Testis (tissue), 3 donors: Measurements from ENCODE around the gene LIN7A. TPM values are rescaled to one million over a fixed set of nuclear protein-coding genes. Genes with fewer than 3 reads are reported as not detected.

ENCODE experiments used
- DNase-seq: peaks from one replicate; pipeline ENCODE4 v3.0.0-alpha.2; 2019
- H3K27ac ChIP-seq, 2 donors: fragments of 200-600 bp; sonication (generic); one replicate each; pipeline ENCODE4 v1.5.1; 2019
- H3K27me3 ChIP-seq: fragments of 200-600 bp; sonication (generic); one replicate; pipeline ENCODE4 v1.5.1; 2019
- H3K36me3 ChIP-seq: fragments of 200-600 bp; sonication (generic); one replicate; pipeline ENCODE4 v1.5.1; 2017; ENCODE audit warnings: low read depth; ENCODE audit errors: missing control alignments
- H3K4me1 ChIP-seq: fragments of 200-600 bp; sonication (generic); one replicate; pipeline ENCODE4 v1.5.1; 2019
- H3K4me3 ChIP-seq, 2 donors: fragments of 200-600 bp; sonication (generic); one replicate each; pipeline ENCODE4 v1.5.1; 2017 to 2019
- H3K9me3 ChIP-seq: fragments of 200-600 bp; sonication (generic); one replicate; pipeline ENCODE4 v1.5.1; 2017
- CTCF ChIP-seq, 3 experiments: fragments of 450-650 bp in 2 of 3; fragments of 200-600 bp in 1 of 3; sonication (generic) in 1 of 3; IDR thresholded peaks; one replicate each; pipeline ENCODE4 v1.5.1; 2016 to 2019; ENCODE audit warnings: antibody characterized with exemption in 3 of 3, mild to moderate bottlenecking in 2 of 3, moderate library complexity in 1 of 3
- POLR2A ChIP-seq: fragments of 450-650 bp; IDR thresholded peaks from one replicate; pipeline ENCODE4 v1.6.1; 2017; ENCODE audit warnings: antibody characterized with exemption, mild to moderate bottlenecking, moderate library complexity
- WGBS, 2 donors: methylation state at CpG; one replicate each; pipeline ENCODE4 v1.1.5; 2018; 5-methylcytosine and 5-hydroxymethylcytosine counted together
- intact Hi-C: fragments of 100-400 bp; cut with DNase I; formaldehyde crosslinking; loops from one replicate; pipeline ENCODE4 v1.15.1; 2023; ENCODE audit warnings: low total_unique reads
- microRNA counts, 2 donors: library from miRNA; unstranded; fragments of <30 nt; microRNA quantifications; one replicate each; lab custom pipeline; 2016
- microRNA-seq, 2 donors: library from miRNA; unstranded; fragments of <30 nt; microRNA quantifications; one replicate each; pipeline ENCODE4, GENCODE V29; 2016; ENCODE audit warnings: borderline number of aligned reads in 2 of 2, borderline replicate concordance in 1 of 2
- polyA plus RNA-seq: library from polyadenylated mRNA; stranded (reverse); fragments of 350-450 nt; fragmentation: Illumina TruSeq; extraction: RNeasy Lipid Tissue Mini Kit (QIAGEN cat#74804); gene quantifications from one replicate; pipeline ENCODE4 v1.2.3, GENCODE V29; 2014; ENCODE audit warnings: low read depth, low replicate concordance; ENCODE audit not compliant: insufficient read depth
- small RNA-seq, 2 donors: library from RNA; depleted of rRNA; stranded (forward); fragments of <200 nt; gene quantifications; one replicate each; pipeline ENCODE3, GENCODE V24; 2016
- total RNA-seq, 2 donors: library from RNA; depleted of rRNA; stranded (reverse); fragments of >200 nt; gene quantifications; one replicate each; pipeline ENCODE4 v1.2.3, GENCODE V29; 2016

LIN7A gene
- total and polyA plus RNA-seq, 3 donors from 2014 or later: 5.8 to 48.6 (median 12.0) TPM

- no peak for TF ChIP-seq POLR2A
- TF ChIP-seq CTCF (IDR thresholded peaks at IDR 0.05): no peak
- intact Hi-C loops: no loop called here
- Histone ChIP-seq H3K4me1 (no peaks in the 10 kb centered on the region), H3K36me3 (no peaks in the 10 kb centered on the region), H3K9me3 (no peaks in the 10 kb centered on the region), H3K27me3 (no peaks in the 10 kb centered on the region), H3K27ac (no peak overlapping the region), H3K4me3 (no peak overlapping the region)
- WGBS, 2 donors: 45 to 55% methylated on average over 2 of the region's 2 CpGs
- no peak for DNase-seq
Measured at GRCh38 chr12:80747800-80748199, 189.9 kb downstream of the LIN7A start.

GRCh38 chr12:80745851-80746505 lies 191.8 kb downstream of the LIN7A start:
- no peak for DNase-seq
- H3K27me3 ChIP-seq: no peaks in the 10 kb centered on the region
- no peaks in the 10 kb centered on the region for H3K9me3 ChIP-seq
- TF ChIP-seq CTCF (IDR thresholded peaks at IDR 0.05) (no peak), POLR2A (no peak)
- H3K4me1 ChIP-seq: no peaks in the 10 kb centered on the region
- intact Hi-C loops: no loop called here
- 71 to 75% methylated on average over 6 of the region's 6 CpGs for WGBS, 2 donors
- H3K36me3 ChIP-seq: no peaks in the 10 kb centered on the region
- no peak overlapping the region for H3K27ac ChIP-seq
- H3K4me3 ChIP-seq: no peak overlapping the region

MicroRNA genes within 50 kb of the gene (microRNA counts, 767-probe panel; counts per million panel counts)
- 0 to 152 counts per million in 2 donors for microRNA hsa-miR-617 (lab: Ali Mortazavi, UCI)
- microRNA hsa-miR-618 (lab: Ali Mortazavi, UCI): 0 to 152 counts per million in 2 donors

Small RNA genes lying within 50 kb of the gene (microRNA-seq; reads per million reads assigned to microRNA genes)
- gene MIR617: 0 reads per million in 2 donors
- gene MIR618: 2.1 to 2.8 reads per million in 2 donors

Small RNA genes lying within 50 kb of the gene (small RNA-seq; reads per million reads assigned to genes)
- 0 reads per million in 2 donors for gene MIR617
- gene MIR618: 0 reads per million in 2 donors

Other genes with a start within 250 kb of the LIN7A start
- not detected for gene MYF6, start 230.3 kb downstream of the LIN7A start, total RNA-seq
- gene MYF6, start 230.3 kb downstream of the LIN7A start, polyA plus RNA-seq: 2.1 TPM
- gene MYF5, start 221.0 kb downstream of the LIN7A start, total RNA-seq: not detected
- gene MYF5, start 221.0 kb downstream of the LIN7A start, polyA plus RNA-seq: not detected
- 10 to 100 TPM; 17.1 to 22.8 TPM for gene ACSS3, start 140.1 kb upstream of the LIN7A start, total RNA-seq
- 7.5 TPM for gene ACSS3, start 140.1 kb upstream of the LIN7A start, polyA plus RNA-seq